Stimulated activated CD4-positive, alpha-beta T cell treated with anti-CD3 and anti-CD28 coated beads, TNF-alpha, amount 100 ng/mL, for 4 hours (primary cell): ENCODE measurements around the gene ATXN1.
"Not testable (repeated sequence)": the region's sequence is repeated elsewhere in the genome, so short reads cannot be mapped to it uniquely, and the experiment has no call there.

ENCODE experiments used
- DNase-seq, 3 experiments: peaks; one replicate each; pipeline ENCODE4 v3.0.0-alpha.2; 2020; ENCODE audit warnings: low read depth in 3 of 3

The ATXN1 gene

GRCh38 chr6:16473908-16474771 lies 287.1 kb downstream of the ATXN1 start:
- DNase-seq = no peak

DNA sequence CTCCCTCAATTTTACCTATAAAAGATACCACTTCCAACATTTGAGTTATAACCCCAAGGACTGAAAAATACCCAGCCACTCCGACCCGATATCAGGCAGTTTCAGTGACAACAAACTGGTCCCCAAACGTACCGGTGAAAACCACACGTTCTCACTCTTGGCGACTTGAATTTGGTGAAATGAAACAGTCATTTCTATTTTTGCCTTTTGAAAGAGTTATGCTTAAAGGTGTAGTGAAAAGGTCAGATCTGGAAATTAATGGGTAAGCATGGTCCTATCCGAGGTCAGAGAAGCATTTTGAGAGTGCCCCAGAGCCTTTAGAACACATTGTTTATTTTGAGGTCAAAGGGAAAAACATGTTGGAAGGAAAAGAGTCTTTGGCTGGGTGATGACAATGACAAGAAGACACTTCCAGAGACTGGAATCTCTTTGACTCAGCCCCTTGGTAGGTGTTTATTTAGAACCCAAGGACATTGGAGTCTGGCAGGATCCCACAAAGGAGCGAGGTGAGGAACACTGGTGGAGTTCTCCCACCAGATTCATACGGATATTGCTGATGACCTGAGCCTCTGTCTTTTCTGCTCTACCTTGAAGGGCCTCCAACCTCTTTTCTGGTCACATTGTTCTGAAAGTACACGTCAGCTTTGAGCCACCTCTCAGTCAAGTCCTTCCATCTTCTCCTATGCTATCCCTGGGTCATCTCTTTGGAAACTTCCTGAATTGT lies 287.9 kb downstream of the ATXN1 start:
- DNase-seq = no peak

GRCh38 chr6:16472349-16473069 lies 288.8 kb downstream of the ATXN1 start:
- no peak for DNase-seq

DNA sequence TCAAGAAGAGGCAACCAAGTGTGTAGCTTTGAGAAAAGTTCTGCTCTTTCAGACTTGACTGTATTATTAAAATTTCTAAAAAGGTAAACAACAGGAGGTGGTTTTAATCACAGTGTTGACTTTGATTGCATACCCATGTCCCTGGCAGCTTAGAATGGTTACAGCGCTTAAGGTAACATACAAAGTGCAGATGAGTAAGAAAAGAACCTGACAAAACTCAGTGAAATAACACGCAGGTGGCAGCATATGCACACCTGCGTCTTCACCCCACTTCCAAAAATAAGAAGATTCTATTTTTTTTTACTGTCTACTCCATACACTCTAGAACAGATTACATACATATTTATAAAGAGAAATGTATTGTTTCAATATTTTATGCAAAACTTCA lies 289.4 kb downstream of the ATXN1 start:
- no peak for DNase-seq

GRCh38 chr6:16471222-16471909 lies 289.9 kb downstream of the ATXN1 start:
- DNase-seq = no peak

DNA sequence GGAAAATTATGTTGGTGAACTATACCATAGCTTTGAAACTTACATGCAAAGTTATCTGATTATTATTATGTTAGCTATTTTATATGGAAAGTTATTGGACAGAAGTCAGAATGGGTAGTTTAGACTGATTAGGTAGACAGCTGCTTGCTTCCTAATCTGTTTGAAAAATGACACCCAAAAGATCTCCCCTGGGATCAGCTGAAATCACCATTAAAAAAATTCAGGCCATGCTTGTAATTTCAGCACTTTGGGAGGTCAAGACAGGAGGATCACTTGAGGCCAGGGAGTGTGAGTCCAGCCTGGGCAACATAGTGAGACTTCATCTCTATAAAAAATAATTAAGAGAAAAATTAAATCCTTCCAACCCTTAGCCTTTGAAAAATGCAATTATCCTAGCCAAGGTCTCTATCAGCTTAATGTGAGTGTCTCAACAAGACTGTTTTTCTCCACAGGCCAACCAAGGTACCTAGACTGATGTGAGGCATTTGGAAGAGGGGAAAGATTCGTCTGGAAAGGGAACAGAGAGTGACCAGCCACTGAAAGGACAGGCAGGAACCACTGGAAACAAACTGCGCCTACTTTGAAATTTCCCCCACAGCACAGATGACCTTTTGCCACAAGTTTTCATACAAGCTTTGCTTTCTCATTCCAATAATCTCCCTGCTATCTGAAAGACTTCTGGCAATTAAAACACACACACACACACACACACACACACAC lies 290.6 kb downstream of the ATXN1 start:
- no peak for DNase-seq

GRCh38 chr6:16468991-16469615 lies 292.2 kb downstream of the ATXN1 start:
- DNase-seq = no peak

GRCh38 chr6:16466800-16467553 lies 294.3 kb downstream of the ATXN1 start:
- DNase-seq = no peak

DNA sequence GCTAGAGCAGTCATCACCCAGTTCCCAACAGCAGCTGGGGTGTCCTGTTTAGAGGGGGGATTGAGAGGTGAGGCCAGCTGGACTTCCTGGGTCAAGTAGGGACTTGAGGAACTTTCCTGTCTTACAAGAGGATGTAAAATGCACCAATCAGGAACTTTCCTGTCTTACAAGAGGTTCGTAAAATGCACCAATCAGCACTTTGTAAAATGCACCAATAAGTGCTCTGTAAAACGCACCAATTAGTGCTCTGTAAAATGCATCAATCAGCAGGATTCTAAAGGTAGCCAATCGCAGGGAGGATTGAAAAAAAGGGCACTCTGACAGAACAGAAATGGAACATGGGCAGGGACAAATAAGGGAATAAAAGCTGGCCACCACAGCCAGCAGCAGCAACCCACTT lies 297.2 kb downstream of the ATXN1 start:
- no peak for DNase-seq

- DNase-seq = not testable (repeated sequence)
Observed at GRCh38 chr6:16463246-16463645, 298.0 kb downstream of the ATXN1 start.

GRCh38 chr6:16461491-16461890 lies 299.8 kb downstream of the ATXN1 start:
- no peak for DNase-seq

DNA sequence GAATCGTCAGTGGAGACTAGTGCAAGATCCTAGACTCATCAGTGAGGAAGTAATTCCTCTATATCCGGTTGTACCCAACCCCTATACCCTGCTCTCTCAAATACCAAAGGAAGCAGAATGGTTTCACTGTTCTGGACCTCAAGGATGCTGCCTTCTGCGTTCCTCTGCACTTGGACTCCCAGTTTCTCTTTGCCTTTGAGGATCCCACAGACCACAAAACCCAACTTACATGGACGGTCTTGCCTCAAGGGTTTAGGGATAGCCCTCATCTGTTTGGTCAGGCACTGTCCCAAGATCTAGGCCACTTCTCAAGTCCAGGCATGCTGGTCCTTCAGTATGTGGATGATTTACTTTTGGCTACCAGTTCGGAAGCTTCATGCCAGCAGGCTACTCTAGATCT lies 301.8 kb downstream of the ATXN1 start:
- DNase-seq = not testable (repeated sequence)

- DNase-seq = no peak
Observed at GRCh38 chr6:16452348-16452747, 308.9 kb downstream of the ATXN1 start.

- DNase-seq = no peak
Observed at GRCh38 chr6:16450821-16451220, 310.4 kb downstream of the ATXN1 start.

DNA sequence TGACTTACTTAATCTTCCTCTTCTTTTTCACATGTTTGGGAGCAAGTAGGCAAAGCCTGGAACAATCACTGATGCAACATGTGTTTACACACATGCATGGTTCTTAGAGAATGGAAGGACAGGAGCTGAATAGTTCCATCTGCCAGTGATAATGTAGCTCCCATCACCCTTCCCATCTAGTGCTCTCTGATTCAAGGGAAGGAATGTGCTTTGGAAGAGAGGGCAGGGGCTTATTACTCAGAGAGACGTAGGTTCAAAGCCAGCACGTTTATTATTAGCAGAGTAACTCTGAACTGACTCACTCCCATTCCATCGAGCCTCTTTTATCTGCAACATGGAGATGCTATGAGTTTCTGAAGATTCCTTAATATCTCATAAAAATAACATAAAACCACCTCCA lies 311.0 kb downstream of the ATXN1 start:
- no peak for DNase-seq

GRCh38 chr6:16446273-16446672 lies 315.0 kb downstream of the ATXN1 start:
- no peak for DNase-seq

- no peak for DNase-seq
Observed at GRCh38 chr6:16442031-16442430, 319.2 kb downstream of the ATXN1 start.

DNA sequence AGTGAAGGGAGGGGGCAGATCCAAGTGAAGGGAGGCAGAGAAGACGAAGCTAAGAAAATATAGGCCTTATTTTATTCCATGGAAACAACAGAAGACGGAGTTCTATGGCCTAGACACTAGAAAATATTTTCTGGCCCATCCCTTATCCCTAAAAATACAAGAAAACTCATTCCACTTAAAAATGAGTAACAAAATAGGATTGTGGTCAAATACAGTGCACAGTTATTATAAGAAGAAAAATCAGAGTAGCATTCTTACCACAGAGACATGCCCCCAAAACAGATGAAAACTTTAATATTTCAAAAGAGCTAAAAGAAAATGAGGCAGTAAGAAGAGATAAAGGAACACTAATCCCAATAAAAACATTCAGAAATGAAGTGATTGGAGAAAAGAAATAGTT lies 320.0 kb downstream of the ATXN1 start:
- DNase-seq = no peak

- no peak for DNase-seq
Observed at GRCh38 chr6:16440636-16441212, 320.5 kb downstream of the ATXN1 start.
